Keratinocyte (primary cell): Measurements from ENCODE around the gene NQO2.

ENCODE experiments used
- CTCF ChIP-seq, 3 experiments: IDR thresholded peaks in 1 of 3; conservative IDR thresholded peaks in 1 of 3; optimal IDR thresholded peaks in 1 of 3; 2 replicates in 2 of 3; 3 replicates in 1 of 3; pipeline versions ENCODE3 to v1.5.1; 2011; ENCODE audit warnings: low read length in 3 of 3, mild to moderate bottlenecking in 3 of 3, moderate library complexity in 2 of 3, control low read depth in 1 of 3, inconsistent platforms in 1 of 3; ENCODE audit not compliant: insufficient read depth in 2 of 3; ENCODE audit errors: extremely low read depth in 1 of 3
- EZH2 ChIP-seq: IDR thresholded peaks from one replicate; pipeline ENCODE4 v1.6.1; 2012; ENCODE audit warnings: inconsistent platforms, mild to moderate bottlenecking, low read length, moderate library complexity

GRCh38 chr6:2971420-2972218, 28.1 kb upstream of the NQO2 start, which contains the start of gene SERPINB6:
- TF ChIP-seq CTCF (optimal IDR thresholded peaks at IDR 0.05 in 1 of 3, IDR thresholded peaks at IDR 0.05 in 1 of 3, conservative IDR thresholded peaks at IDR 0.05 in 1 of 3; ENCODE audit: extremely low read depth in 1 of 3, insufficient read depth in 2 of 3, low read length in 3 of 3) (no peak), EZH2 (no peak)
